Ovary (tissue), 9 donors: ENCODE results near the gene ACVR1. TPM values are rescaled to one million over a fixed set of nuclear protein-coding genes. Genes with fewer than 3 reads are reported as not detected.

Experiments used
- DNase-seq, 5 donors: peaks; one replicate each; pipeline ENCODE4 v3.0.0-alpha.2; 2019 to 2020
- H3K27ac ChIP-seq, 2 donors: fragments of 200-600 bp; one replicate each; pipeline versions ENCODE4 v1.5.1 to v1.8.0; 2019 to 2022
- H3K27me3 ChIP-seq: fragments of 200-600 bp; one replicate; pipeline ENCODE4 v1.8.0; 2022
- H3K36me3 ChIP-seq: fragments of 200-600 bp; sonication (generic); one replicate; pipeline ENCODE4 v1.5.1; 2019
- H3K4me1 ChIP-seq: one replicate; pipeline ENCODE4 v1.8.1; 2013; ENCODE audit warnings: mild to moderate bottlenecking, moderate library complexity; ENCODE audit not compliant: insufficient read depth
- H3K4me3 ChIP-seq: fragments of 200-600 bp; sonication (generic); one replicate; pipeline ENCODE4 v1.5.1; 2017
- H3K9me3 ChIP-seq, 2 donors: fragments of 200-600 bp in 1 of 2; sonication (generic) in 1 of 2; one replicate each; pipeline versions ENCODE4 v1.5.1 to v1.8.1; 2013 to 2019; ENCODE audit warnings: mild to moderate bottlenecking in 1 of 2, moderate library complexity in 1 of 2
- EP300 ChIP-seq: sonication (generic); formaldehyde crosslinking; IDR thresholded peaks from one replicate; pipeline ENCODE4 v1.6.1; 2017; ENCODE audit warnings: antibody characterized with exemption
- POLR2A ChIP-seq: fragments of 450-650 bp; IDR thresholded peaks from one replicate; pipeline ENCODE4 v1.6.1; 2017; ENCODE audit warnings: antibody characterized with exemption, mild to moderate bottlenecking, moderate library complexity
- WGBS, 3 donors: extraction: QIAGEN DNeasy Blood & Tissue Kit in 1 of 3; methylation state at CpG; one replicate each; pipeline versions ENCODE4 v1.1.5 to v1.1.7; 2013 to 2017; 5-methylcytosine and 5-hydroxymethylcytosine counted together
- intact Hi-C, 4 donors: fragments of 100-400 bp; cut with DNase I; formaldehyde crosslinking; loops; one replicate each; pipeline versions ENCODE4 v1.11.0 to v1.15.1; 2022 to 2023
- polyA plus RNA-seq, 2 donors: library from polyadenylated mRNA; stranded (reverse); fragments of 200-250 nt in 1 of 2; fragments of 350-450 nt in 1 of 2; fragmentation: Illumina TruSeq in 1 of 2; extraction: RNeasy Lipid Tissue Mini Kit (QIAGEN cat#74804) in 1 of 2; gene quantifications; one replicate each; pipeline ENCODE4 v1.2.3, GENCODE V29; 2013 to 2014
- total RNA-seq, 7 donors: library from RNA; depleted of rRNA in 2 of 7; stranded (reverse); fragments of >200 nt in 2 of 7; fragmentation: NEBNext Ultra II Directional in 3 of 7; extraction: Animal tissue kit (Norgen Biotek cat#: 25700) in 3 of 7; gene quantifications; one replicate each; pipeline versions ENCODE4 v1.1.0 to v1.2.4, GENCODE V29; 2016 to 2023
- TF ChIP-seq, protein P1 (sequence below), 3 donors: fragments of 450-650 bp in 2 of 3; fragments of 200-600 bp in 1 of 3; IDR thresholded peaks; one replicate each; pipeline versions ENCODE4 v1.5.1 to v1.8.0; 2016 to 2022; ENCODE audit warnings: antibody characterized with exemption in 3 of 3, mild to moderate bottlenecking in 1 of 3
- donor health status: DM: no; HTN: no; CAD: no; lungs with moderate emphysema.
- donor health status: DM: no; HTN: no; CAD: no.
- donor health status: Bipolar disorder and iron deficiency.
- donor health status: DM: yes; HTN: yes; CAD: no.
- donor health status: DM: no; HTN: no; CAD: no.
- donor health status: DM: yes; HTN: yes; CAD: no.

The ACVR1 gene
- total and polyA plus RNA-seq, 9 donors: 23.4 to 51.2 (median 30.4) TPM

DNA sequence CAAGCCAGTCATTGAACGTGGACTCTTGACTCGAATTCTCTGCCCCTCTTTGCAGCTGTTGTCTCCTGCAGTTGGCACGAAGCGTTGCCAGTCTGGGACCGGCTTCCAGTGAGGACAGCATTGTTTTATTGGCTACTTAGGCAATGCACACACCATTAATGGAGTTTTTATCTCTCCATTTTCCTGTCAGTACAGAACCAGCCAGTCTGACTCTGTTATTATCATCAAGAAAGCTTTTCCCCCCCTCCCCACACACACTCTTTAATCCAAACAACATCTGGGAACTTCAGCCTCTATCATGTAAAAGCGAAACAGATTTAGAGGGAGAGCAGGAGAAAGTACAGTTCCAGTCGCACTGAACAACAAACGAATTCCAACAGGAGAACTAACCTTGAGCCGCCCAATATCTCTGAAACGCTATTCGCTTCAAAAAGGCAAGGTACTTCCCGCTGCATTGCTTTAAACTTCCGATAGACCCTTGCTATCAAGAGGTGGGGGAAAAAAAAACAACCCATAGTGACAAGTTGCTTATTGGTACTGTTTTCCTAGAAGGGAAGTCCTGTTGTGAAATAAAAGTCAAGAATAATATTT lies 38.2 kb downstream of the ACVR1 start:
- no peak for TF ChIP-seq POLR2A
- TF ChIP-seq, protein P1, sequence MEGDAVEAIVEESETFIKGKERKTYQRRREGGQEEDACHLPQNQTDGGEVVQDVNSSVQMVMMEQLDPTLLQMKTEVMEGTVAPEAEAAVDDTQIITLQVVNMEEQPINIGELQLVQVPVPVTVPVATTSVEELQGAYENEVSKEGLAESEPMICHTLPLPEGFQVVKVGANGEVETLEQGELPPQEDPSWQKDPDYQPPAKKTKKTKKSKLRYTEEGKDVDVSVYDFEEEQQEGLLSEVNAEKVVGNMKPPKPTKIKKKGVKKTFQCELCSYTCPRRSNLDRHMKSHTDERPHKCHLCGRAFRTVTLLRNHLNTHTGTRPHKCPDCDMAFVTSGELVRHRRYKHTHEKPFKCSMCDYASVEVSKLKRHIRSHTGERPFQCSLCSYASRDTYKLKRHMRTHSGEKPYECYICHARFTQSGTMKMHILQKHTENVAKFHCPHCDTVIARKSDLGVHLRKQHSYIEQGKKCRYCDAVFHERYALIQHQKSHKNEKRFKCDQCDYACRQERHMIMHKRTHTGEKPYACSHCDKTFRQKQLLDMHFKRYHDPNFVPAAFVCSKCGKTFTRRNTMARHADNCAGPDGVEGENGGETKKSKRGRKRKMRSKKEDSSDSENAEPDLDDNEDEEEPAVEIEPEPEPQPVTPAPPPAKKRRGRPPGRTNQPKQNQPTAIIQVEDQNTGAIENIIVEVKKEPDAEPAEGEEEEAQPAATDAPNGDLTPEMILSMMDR (IDR thresholded peaks at IDR 0.05): no peak
- no peak for TF ChIP-seq EP300
- peak overlapping the region; percentile 35 to 49 for H3K27ac ChIP-seq
- DNase-seq: peak in 1 of 5 donors; percentile 30
- H3K36me3 ChIP-seq: no peaks in the 10 kb centered on the region
- peaks cover 14% of the 10 kb centered on the region for H3K4me1 ChIP-seq
- intact Hi-C loops: no loop called here
- H3K4me3 ChIP-seq: peak overlapping the region; percentile 20
- H3K9me3 ChIP-seq: no peaks in the 10 kb centered on the region
- H3K27me3 ChIP-seq: no peaks in the 10 kb centered on the region
- WGBS, 3 donors: 4 to 15% (median 5%) methylated on average over 13 of the region's 13 CpGs

DNA sequence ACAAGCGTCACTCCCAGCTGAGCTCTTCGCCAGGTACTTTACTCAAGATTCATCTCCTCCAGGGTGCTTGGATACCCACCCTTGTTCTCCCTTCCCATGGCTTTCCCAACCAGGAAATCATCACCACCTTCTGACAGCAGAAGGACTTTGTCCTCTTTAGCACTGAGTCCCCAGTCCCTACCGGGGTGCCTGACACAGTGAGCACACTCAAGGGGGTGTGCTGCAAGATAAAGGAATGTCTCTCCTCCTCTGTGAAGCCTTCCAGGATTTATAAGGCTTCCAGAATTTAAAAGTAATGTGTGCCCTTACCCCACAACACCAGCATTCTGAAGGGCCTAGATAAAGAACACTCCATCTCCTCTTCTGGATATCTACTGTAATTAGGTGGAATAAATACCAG lies 39.6 kb downstream of the ACVR1 start:
- peaks cover 13% of the 10 kb centered on the region for H3K4me1 ChIP-seq
- intact Hi-C loops: no loop called here

DNA sequence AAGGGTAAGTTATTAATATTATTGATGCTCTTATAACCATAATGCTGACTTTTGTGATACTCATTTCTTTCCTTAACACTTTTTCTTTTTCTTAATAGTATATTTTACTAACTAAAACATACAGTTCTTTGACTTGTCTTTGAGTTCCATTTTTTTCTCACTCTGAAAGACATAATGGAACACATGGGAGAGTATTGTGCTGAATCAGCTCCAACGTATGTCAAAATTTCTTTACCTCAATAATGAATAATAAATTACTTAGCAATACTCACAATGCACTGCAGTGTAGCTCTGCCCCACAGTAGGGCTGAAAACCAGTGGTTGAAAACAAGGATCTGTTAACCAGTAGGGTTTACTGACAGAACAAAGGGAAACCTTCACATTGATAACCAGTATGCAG lies 40.7 kb downstream of the ACVR1 start:
- peaks cover 14% of the 10 kb centered on the region for H3K4me1 ChIP-seq
- H3K9me3 ChIP-seq: no peaks in the 10 kb centered on the region
- no peaks in the 10 kb centered on the region for H3K36me3 ChIP-seq
- H3K27me3 ChIP-seq: no peaks in the 10 kb centered on the region
- no peak for TF ChIP-seq EP300
- TF ChIP-seq, protein P1 (IDR thresholded peaks at IDR 0.05): no peak
- TF ChIP-seq POLR2A: no peak
- no peak overlapping the region for H3K27ac ChIP-seq
- intact Hi-C loops: no loop called here
- no peak overlapping the region for H3K4me3 ChIP-seq
- no peak for DNase-seq
- WGBS, 3 donors: 96 to 98% (median 98%) methylated on average over 1 of the region's 1 CpG

More for the DNA sequence above, 39.6 kb downstream of the ACVR1 start:
- Histone ChIP-seq H3K27ac (no peak overlapping the region), H3K4me3 (no peak overlapping the region), H3K27me3 (no peaks in the 10 kb centered on the region), H3K36me3 (no peaks in the 10 kb centered on the region), H3K9me3 (no peaks in the 10 kb centered on the region)
- WGBS, 3 donors: 94 to 98% (median 94%) methylated on average over 3 of the region's 3 CpGs
- no peak for DNase-seq
- TF ChIP-seq POLR2A (no peak), EP300 (no peak)

DNA sequence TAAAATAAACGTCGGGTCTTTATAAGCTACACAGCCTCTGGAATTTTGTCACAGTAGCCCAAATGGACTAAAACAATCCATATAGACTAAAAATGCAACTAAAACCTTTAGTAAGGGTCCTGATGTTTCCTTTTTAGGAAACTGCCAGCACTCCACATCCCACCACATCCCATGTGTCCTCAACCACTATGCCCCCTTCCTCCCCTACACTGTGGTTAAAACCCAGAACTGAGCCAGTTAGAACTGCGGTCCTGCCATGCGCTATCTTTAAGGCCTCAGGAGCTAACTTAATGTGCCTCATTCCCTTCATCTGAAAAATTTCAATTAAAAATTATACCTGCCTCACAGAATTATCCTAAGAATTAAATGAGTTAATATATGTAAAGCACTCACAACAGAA lies 41.1 kb downstream of the ACVR1 start:
- intact Hi-C loops: no loop called here
- TF ChIP-seq, protein P1 (IDR thresholded peaks at IDR 0.05): no peak
- no peak for TF ChIP-seq POLR2A
- no peak for TF ChIP-seq EP300
- 90 to 99% (median 93%) methylated on average over 4 of the region's 4 CpGs for WGBS, 3 donors
- H3K4me3 ChIP-seq: no peak overlapping the region
- H3K27me3 ChIP-seq: no peaks in the 10 kb centered on the region
- DNase-seq: no peak
- peaks cover 14% of the 10 kb centered on the region for H3K4me1 ChIP-seq
- H3K27ac ChIP-seq: no peak overlapping the region
- H3K36me3 ChIP-seq: no peaks in the 10 kb centered on the region
- H3K9me3 ChIP-seq: no peaks in the 10 kb centered on the region

DNA sequence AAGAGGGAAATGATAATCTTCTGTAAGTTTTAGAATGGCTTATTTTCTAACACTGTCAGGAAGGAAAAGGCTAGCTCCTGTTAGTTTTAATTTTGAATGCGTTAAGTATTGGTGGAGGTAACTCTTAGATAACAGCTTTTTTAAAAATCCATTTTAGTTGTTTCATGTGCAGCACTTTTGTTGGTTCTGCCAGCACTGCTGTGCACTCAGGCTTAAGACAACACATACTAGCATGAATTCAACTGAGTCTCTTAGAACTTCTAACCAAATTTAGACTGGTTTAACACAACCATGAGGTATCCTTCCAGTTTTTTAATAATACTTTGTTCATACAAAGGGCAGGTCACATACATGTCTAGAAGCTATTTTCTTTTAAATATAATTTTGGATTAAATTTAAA lies 42.4 kb downstream of the ACVR1 start:
- intact Hi-C loops: no loop called here
- peaks cover 11% of the 10 kb centered on the region for H3K4me1 ChIP-seq

More for the DNA sequence above, 42.4 kb downstream of the ACVR1 start:
- no peak for DNase-seq
- Histone ChIP-seq H3K36me3 (no peaks in the 10 kb centered on the region), H3K9me3 (no peaks in the 10 kb centered on the region), H3K27ac (no peak overlapping the region), H3K4me3 (no peak overlapping the region), H3K27me3 (no peaks in the 10 kb centered on the region)
- WGBS, 3 donors: 76 to 79% (median 78%) methylated on average over 1 of the region's 1 CpG
- no peak for TF ChIP-seq POLR2A
- TF ChIP-seq, protein P1 (IDR thresholded peaks at IDR 0.05): no peak
- TF ChIP-seq EP300: no peak
